ENCODE measurements around the gene ENTPD3.

Gene ENTPD3, protein sequence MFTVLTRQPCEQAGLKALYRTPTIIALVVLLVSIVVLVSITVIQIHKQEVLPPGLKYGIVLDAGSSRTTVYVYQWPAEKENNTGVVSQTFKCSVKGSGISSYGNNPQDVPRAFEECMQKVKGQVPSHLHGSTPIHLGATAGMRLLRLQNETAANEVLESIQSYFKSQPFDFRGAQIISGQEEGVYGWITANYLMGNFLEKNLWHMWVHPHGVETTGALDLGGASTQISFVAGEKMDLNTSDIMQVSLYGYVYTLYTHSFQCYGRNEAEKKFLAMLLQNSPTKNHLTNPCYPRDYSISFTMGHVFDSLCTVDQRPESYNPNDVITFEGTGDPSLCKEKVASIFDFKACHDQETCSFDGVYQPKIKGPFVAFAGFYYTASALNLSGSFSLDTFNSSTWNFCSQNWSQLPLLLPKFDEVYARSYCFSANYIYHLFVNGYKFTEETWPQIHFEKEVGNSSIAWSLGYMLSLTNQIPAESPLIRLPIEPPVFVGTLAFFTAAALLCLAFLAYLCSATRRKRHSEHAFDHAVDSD

DNA sequence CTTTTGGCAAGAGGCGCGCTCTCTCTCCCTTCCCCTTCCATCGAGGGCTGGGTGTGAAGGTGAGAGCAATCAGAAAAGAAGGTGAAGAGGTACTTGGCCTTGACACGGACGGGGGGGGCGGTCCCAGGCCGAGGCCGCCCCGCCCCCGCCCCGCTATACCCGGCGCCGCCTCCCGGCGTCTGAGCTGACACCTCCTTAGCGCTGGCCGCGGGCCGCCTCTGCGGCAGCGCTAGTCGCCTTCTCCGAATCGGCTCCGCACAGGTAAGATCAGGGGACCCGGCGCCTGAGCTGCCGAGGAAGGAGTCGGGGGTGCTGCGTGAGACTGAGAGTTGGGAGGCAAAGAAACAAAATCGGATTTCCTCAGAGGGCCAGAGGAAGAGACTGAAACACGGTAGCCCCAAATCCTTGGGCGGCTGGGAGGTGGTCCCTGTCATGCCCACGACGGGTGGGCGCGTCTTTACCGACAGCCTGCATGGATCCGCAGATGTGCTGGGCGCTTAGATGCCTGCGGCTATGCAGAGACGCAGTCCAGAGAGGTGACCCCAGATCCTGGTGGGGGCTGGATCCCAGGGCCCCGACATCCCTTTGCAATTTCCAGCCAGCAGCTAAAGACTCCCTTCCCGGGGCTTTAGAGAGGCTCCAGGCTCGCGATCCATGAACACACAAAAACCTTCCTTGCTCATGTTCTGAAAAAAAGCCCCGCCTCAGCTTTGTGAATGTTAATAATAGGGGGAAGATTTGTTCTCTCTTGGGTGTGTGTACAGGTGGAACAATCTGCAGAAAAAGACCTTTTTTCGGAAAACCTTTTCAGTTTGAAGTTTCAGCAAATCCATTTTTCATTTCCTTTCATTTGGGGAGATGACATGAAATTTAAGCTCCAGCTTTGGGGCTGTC, at the start of gene ENTPD3:
Gene ENTPD3, plus strand, starts transcription at position 184 of the 894 bp plus-strand sequence. CDS start 874 bp downstream, outside the sequence.
- no peaks in the 10 kb centered on the region for H3K9me3 Mint-ChIP-seq
- peaks cover 7% of the 10 kb centered on the region for H3K36me3 Mint-ChIP-seq
- ATAC-seq = peak; percentile 73
- H3K27ac Mint-ChIP-seq = no peak within 1 kb of the TSS
- H3K27me3 Mint-ChIP-seq = peaks cover 38% of the 10 kb centered on the region
- peak within 1 kb of the TSS; percentile 65 for H3K4me3 Mint-ChIP-seq
- peaks cover 10% of the 10 kb centered on the region for H3K4me1 Mint-ChIP-seq

- Mint-ChIP-seq H3K27ac (no peak overlapping the region), H3K4me1 (no peaks in the 10 kb centered on the region), H3K4me3 (no peak overlapping the region), H3K36me3 (no peaks in the 10 kb centered on the region), H3K9me3 (no peaks in the 10 kb centered on the region), H3K27me3 (no peaks in the 10 kb centered on the region)
- no peak for ATAC-seq
Measured at GRCh38 chr3:40339871-40340270, 47.1 kb upstream of the ENTPD3 start.

DNA sequence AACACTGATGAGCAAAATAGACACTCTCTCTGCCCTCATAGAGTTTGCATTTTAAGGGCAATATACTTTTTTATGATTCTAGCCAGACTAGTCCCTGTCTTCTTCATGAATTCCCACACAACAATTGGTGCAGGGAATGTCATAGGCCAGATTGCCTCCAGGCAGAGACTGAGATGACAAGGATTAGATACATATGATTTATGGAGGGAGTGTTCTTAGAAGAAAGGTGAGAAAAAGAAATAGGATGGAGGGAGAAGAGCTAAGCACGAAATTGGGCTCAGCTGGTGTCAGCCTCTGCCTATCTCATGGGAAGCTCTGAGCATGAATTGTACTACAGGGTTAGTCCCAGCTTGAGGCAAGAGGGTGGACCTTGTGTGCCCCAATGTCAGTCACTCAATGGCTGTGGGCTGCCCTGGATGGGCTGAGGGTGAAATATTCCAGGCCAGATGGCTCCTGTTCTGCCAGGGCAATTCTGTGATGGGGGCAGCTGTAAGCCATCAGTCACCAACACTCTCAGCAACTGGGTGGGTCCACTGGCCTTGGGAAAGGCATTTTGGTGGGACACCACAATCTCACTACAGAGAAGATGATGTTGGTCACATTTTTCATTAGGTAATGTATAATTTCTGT, 46.3 kb upstream of the ENTPD3 start:
- Mint-ChIP-seq H3K36me3 (no peaks in the 10 kb centered on the region), H3K4me3 (no peak overlapping the region), H3K9me3 (no peaks in the 10 kb centered on the region)

GRCh38 chr3:40341671-40342070, 45.3 kb upstream of the ENTPD3 start:
- H3K36me3 Mint-ChIP-seq = no peaks in the 10 kb centered on the region
- H3K27ac Mint-ChIP-seq = no peak overlapping the region
- H3K4me3 Mint-ChIP-seq = no peak overlapping the region
- no peak for ATAC-seq
- H3K9me3 Mint-ChIP-seq = no peaks in the 10 kb centered on the region
- no peaks in the 10 kb centered on the region for H3K27me3 Mint-ChIP-seq
- no peaks in the 10 kb centered on the region for H3K4me1 Mint-ChIP-seq

More for the DNA sequence above, 46.3 kb upstream of the ENTPD3 start:
- no peak for ATAC-seq
- H3K4me1 Mint-ChIP-seq = no peaks in the 10 kb centered on the region
- no peak overlapping the region for H3K27ac Mint-ChIP-seq
- H3K27me3 Mint-ChIP-seq = no peaks in the 10 kb centered on the region

DNA sequence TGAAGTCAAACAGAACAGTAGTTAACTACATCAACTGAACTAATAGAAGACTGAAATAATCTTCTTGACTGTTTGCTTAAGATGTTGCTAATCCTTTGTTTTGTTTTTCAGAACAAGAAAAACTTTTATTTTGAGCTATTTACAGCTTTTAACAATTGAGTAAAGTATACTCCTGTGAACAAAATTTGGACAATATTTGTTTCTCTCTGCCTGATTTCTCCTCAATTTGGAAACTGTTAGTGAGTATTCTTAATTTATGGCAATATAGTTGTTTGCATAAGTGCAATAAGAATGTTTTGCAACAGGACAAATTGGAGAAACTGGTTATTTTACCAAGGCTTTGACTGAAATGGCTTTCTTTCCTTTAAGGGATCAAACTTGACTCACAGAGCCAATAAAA, 36.5 kb upstream of the ENTPD3 start:
- Mint-ChIP-seq H3K9me3 (peaks cover 3% of the 10 kb centered on the region), H3K27me3 (peaks cover 16% of the 10 kb centered on the region), H3K4me1 (no peaks in the 10 kb centered on the region), H3K4me3 (no peak overlapping the region), H3K27ac (no peak overlapping the region), H3K36me3 (no peaks in the 10 kb centered on the region)
- no peak for ATAC-seq

DNA sequence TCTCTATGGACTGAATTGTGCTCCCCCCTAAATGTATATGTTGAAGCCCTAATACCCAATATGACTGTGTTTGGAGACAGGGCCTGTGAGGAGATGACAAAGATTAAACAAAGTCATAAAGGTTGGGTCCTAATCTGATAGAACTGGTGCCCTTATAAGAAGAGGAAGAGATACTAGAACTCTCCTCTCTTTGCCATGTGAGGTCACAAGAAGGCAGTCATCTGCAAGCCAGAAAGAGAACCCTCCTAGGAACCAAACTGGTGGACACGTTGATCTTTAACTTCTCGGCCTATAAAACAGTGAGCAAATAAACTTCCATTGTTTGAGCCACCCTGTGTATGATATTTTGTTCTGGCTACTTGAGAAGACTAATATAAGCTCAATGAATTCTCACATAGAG, 31.6 kb upstream of the ENTPD3 start:
- no peaks in the 10 kb centered on the region for H3K4me1 Mint-ChIP-seq
- peak; percentile 36 for ATAC-seq
- no peak overlapping the region for H3K4me3 Mint-ChIP-seq
- H3K36me3 Mint-ChIP-seq = no peaks in the 10 kb centered on the region
- peaks cover 27% of the 10 kb centered on the region for H3K27me3 Mint-ChIP-seq
- no peak overlapping the region for H3K27ac Mint-ChIP-seq
- peaks cover 3% of the 10 kb centered on the region for H3K9me3 Mint-ChIP-seq

GRCh38 chr3:40358454-40358853, 28.5 kb upstream of the ENTPD3 start:
- Mint-ChIP-seq H3K36me3 (peaks cover 4% of the 10 kb centered on the region), H3K27me3 (peaks cover 22% of the 10 kb centered on the region), H3K9me3 (no peaks in the 10 kb centered on the region), H3K4me3 (no peak overlapping the region), H3K27ac (no peak overlapping the region), H3K4me1 (no peaks in the 10 kb centered on the region)
- ATAC-seq = no peak

DNA sequence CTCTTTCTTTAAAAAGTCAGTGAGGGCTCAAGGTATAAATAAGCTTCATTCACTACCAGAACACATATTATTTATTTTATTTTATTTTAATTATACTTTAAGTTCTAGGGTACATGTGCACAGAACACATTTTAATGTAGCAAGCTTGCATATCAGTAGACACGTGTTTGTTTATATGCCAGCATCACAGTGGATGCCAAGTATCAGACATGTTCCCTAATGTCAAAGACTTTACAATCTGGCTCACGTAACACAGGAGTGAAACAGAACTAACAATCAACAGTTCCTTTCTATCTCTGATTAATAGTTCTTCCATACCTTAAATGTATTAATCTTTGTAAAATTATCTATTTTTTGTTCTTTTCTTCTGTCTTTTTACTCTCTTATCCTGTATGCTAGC, 23.3 kb upstream of the ENTPD3 start:
- H3K36me3 Mint-ChIP-seq = peaks cover 4% of the 10 kb centered on the region
- H3K9me3 Mint-ChIP-seq = no peaks in the 10 kb centered on the region
- ATAC-seq = no peak
- H3K27ac Mint-ChIP-seq = no peak overlapping the region
- H3K27me3 Mint-ChIP-seq = no peaks in the 10 kb centered on the region
- no peaks in the 10 kb centered on the region for H3K4me1 Mint-ChIP-seq
- H3K4me3 Mint-ChIP-seq = no peak overlapping the region

GRCh38 chr3:40366203-40367162, 20.5 kb upstream of the ENTPD3 start:
- Mint-ChIP-seq H3K27ac (no peak overlapping the region), H3K36me3 (peaks cover 4% of the 10 kb centered on the region), H3K9me3 (no peaks in the 10 kb centered on the region), H3K27me3 (no peaks in the 10 kb centered on the region), H3K4me1 (no peaks in the 10 kb centered on the region), H3K4me3 (no peak overlapping the region)
- no peak for ATAC-seq

DNA sequence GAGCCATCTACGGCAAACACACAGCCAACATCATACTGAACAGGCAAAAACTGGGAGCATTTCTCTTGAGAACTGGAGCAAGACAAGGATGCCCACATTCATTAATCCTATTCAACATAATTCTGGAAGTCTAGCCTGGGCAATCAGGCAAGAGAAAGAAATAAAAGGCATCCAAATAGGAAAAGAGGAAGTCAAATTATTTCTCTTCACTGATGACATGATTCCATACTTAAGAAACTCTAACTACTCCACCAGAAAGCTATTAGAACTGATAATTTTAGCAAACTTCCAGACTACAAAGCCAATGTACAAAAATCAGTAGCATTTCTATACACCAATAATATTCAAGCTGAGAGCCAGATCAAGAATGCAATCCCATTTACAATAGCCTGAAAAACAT, 17.3 kb upstream of the ENTPD3 start:
- Mint-ChIP-seq H3K4me3 (no peak overlapping the region), H3K4me1 (no peaks in the 10 kb centered on the region), H3K27ac (no peak overlapping the region), H3K27me3 (no peaks in the 10 kb centered on the region), H3K36me3 (no peaks in the 10 kb centered on the region), H3K9me3 (no peaks in the 10 kb centered on the region)
- ATAC-seq = no peak

DNA sequence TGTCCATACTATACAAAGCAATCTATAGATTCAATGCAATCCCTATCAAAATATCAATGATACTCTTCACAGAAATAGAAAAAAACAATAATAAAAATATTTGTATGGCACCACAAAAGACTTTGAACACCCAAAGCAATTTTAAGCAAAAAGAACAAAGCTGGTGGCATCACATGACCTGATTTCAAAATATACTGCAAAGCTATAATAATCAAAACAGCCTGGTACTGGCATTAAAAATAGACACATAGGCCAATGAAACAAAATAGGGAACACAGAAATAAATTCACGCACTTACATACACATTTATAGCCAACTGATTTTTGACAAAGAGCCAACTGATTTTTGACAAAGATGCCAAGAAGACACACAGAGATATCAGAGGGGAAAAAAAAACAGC, 9.2 kb upstream of the ENTPD3 start:
- no peak for ATAC-seq
- Mint-ChIP-seq H3K4me3 (no peak overlapping the region), H3K4me1 (no peaks in the 10 kb centered on the region), H3K27me3 (no peaks in the 10 kb centered on the region), H3K27ac (no peak overlapping the region), H3K36me3 (peaks cover 10% of the 10 kb centered on the region), H3K9me3 (peaks cover 18% of the 10 kb centered on the region)

- peaks cover 18% of the 10 kb centered on the region for H3K9me3 Mint-ChIP-seq
- peaks cover 10% of the 10 kb centered on the region for H3K36me3 Mint-ChIP-seq
- ATAC-seq = no peak
- H3K27me3 Mint-ChIP-seq = no peaks in the 10 kb centered on the region
- H3K4me3 Mint-ChIP-seq = no peak overlapping the region
- H3K4me1 Mint-ChIP-seq = no peaks in the 10 kb centered on the region
- H3K27ac Mint-ChIP-seq = no peak overlapping the region
Measured at GRCh38 chr3:40379674-40380306, 7.2 kb upstream of the ENTPD3 start.

DNA sequence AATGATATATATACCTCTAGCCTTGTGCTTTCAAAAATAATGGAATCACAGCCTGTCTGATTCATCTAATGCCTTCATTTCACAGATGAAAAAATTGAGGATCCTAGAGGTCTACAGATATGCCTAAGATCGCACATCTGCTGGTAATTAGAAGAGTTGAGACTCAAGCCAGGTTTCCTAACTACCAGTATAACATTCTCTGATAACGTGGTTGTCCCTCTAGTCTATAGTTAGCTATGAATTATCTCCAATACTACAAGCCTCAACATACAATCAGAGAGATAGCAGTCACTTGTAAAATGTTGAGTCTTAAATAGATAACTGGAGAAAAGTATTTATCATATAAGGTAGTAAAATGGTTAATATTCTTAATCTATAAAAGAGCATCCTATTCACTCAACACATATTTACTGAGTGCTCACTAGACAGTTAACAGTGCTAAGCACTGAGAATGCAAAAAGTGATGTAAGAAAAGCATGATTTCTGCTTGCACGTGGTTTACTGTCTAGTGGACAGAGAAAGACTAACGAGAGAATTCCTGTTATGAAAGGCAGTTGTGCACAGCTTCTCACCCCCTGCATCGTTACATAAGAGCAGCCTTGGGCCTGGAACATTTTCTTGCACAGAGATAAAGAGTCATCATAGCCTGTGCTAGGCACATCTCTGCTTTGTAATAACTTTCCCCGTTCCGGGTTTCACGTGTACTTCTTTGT, 4.9 kb upstream of the ENTPD3 start:
- Mint-ChIP-seq H3K4me1 (peaks cover 7% of the 10 kb centered on the region), H3K9me3 (peaks cover 10% of the 10 kb centered on the region), H3K27ac (no peak overlapping the region), H3K36me3 (peaks cover 6% of the 10 kb centered on the region), H3K27me3 (peaks cover 12% of the 10 kb centered on the region), H3K4me3 (no peak overlapping the region)
- ATAC-seq = no peak

All from stimulated activated memory B cell treated with anti-CD40 and anti-IgM and Interleukin-4, amounts not matched to agents 10 μg/mL and 1 μg/mL and 100 μg/mL, for 72 hours (primary cell).